Measurements from ENCODE around the gene GRK5. TPM values are rescaled to one million over a fixed set of nuclear protein-coding genes. Genes with fewer than 3 reads are reported as not detected.

GRK5 gene
- total RNA-seq, 4 donors from 2014 or later: 6.0 to 111 (median 9.5) TPM

DNA sequence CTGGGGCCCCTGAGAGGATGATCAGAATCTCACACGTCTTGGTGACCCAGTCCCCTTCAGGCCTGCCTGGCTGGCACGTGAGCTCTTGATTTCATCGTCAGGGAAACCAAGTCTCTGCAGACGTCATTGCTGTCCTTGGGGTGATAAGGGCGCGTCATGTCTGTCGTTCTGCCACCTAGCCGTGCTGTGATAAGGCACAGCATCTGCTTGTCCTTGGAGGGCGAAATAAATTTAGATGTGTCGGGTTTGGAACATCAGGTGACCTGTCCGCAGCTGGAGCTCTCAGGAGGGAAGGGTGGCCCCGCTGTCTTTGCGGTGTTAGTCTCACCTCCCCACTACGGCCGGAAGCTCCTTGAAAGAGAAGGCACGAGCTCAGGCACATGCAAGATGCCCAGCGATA lies 129.2 kb downstream of the GRK5 start:
- TF ChIP-seq EP300 (IDR thresholded peaks at IDR 0.05; ENCODE audit: low read depth) (no peak), POLR2AphosphoS5 (IDR thresholded peaks at IDR 0.05) (no peak), POLR2A (IDR thresholded peaks at IDR 0.05) (no peak)
- TF ChIP-seq, protein P1, sequence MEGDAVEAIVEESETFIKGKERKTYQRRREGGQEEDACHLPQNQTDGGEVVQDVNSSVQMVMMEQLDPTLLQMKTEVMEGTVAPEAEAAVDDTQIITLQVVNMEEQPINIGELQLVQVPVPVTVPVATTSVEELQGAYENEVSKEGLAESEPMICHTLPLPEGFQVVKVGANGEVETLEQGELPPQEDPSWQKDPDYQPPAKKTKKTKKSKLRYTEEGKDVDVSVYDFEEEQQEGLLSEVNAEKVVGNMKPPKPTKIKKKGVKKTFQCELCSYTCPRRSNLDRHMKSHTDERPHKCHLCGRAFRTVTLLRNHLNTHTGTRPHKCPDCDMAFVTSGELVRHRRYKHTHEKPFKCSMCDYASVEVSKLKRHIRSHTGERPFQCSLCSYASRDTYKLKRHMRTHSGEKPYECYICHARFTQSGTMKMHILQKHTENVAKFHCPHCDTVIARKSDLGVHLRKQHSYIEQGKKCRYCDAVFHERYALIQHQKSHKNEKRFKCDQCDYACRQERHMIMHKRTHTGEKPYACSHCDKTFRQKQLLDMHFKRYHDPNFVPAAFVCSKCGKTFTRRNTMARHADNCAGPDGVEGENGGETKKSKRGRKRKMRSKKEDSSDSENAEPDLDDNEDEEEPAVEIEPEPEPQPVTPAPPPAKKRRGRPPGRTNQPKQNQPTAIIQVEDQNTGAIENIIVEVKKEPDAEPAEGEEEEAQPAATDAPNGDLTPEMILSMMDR (IDR thresholded peaks at IDR 0.05): no peak
- in situ Hi-C loops (cut with MboI; ENCODE audit: low pct_ligation_motif_present in 1 of 4, low pct_unique_long_range_greater_than_20kb in 1 of 4, low sequenced_read_pairs in 3 of 4): no loop called here
- H3K36me3 ChIP-seq: no peaks in the 10 kb centered on the region
- H3K27ac ChIP-seq: peak overlapping the region in 1 of 4 donors; percentile 37
- H3K4me3 ChIP-seq: no peak overlapping the region
- intact Hi-C loops (cut with DNase I; ENCODE audit: low total_unique reads): no loop called here
- H3K9me3 ChIP-seq: no peaks in the 10 kb centered on the region
- DNase-seq: no peak
- WGBS, 2 donors (ENCODE audit: low coverage in 1 of 2): 92% methylated on average over 17 of the region's 17 CpGs; no CpG with 5 or more reads in 1 of the 2 donors
- H3K4me1 ChIP-seq: peaks cover 0 to 17% (median 13%) of the 10 kb centered on the region in 4 donors
- no peaks in the 10 kb centered on the region for H3K27me3 ChIP-seq

DNA sequence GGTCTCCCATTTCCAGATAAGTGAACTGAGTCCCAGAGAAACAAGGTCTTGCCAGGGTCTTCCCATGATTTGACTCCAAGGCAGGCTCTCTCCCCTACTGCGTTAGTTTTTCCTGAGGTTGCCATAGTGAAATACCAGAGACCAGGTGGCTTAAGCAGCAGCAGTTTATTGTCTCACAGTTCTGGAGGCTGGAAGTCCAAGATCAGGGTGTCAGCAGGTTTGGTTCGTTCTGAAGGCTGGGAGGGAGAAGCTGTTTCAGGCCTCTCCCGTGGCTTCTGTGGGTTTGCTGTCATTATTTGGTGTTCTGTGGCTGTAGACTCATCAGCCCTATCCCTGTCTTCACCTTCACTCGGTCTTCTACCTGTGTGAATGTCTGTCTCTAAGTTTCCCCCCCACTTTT lies 129.9 kb downstream of the GRK5 start:
- Histone ChIP-seq H3K27me3 (no peaks in the 10 kb centered on the region), H3K4me3 (no peak overlapping the region), H3K36me3 (no peaks in the 10 kb centered on the region), H3K4me1 (peaks cover 0 to 21% (median 15%) of the 10 kb centered on the region in 4 donors), H3K27ac (no peak overlapping the region), H3K9me3 (no peaks in the 10 kb centered on the region)
- in situ Hi-C loops (cut with MboI; ENCODE audit: low pct_ligation_motif_present in 1 of 4, low pct_unique_long_range_greater_than_20kb in 1 of 4, low sequenced_read_pairs in 3 of 4): no loop called here
- no peak for DNase-seq
- no peak for TF ChIP-seq POLR2A (IDR thresholded peaks at IDR 0.05)
- no peak for TF ChIP-seq EP300 (IDR thresholded peaks at IDR 0.05; ENCODE audit: low read depth)
- no peak for TF ChIP-seq POLR2AphosphoS5 (IDR thresholded peaks at IDR 0.05)
- TF ChIP-seq, protein P1 (IDR thresholded peaks at IDR 0.05): no peak
- intact Hi-C loops (cut with DNase I; ENCODE audit: low total_unique reads): no loop called here
- 59 to 67% methylated on average over 3 to 4 of the region's 4 CpGs for WGBS, 2 donors (ENCODE audit: low coverage in 1 of 2)

DNA sequence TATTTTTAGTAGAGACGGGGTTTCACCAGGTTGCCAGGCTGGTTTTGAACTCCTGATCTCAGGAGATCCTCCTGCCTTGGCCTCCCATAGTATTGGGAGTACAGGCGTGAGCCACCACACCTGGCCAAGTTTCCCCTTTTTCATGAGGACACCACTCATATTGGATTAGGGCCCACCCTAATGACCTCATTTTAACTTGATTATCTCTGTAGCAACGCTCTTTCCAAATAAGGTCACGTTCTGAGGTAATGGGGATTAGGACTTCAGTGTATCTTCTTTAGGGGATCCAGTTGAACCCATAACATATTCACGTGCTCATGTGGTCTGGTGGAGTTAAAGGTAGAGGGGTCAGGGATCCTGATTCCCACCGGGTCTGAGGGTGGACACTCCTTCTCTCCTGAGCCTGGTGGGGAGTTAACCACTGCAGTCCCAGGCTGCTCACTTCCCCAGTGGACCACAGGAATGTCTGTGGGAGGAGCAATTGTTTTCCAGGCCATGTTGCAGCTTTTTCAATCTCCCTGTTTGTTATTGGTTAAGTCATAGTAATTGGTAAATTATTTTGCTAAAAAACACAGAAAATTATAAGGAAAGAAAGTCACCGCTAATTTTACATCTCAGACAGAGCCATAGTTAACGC lies 130.5 kb downstream of the GRK5 start:
- WGBS, 2 donors (ENCODE audit: low coverage in 1 of 2): 83 to 90% methylated on average over 3 to 8 of the region's 8 CpGs
- no peak for DNase-seq
- Histone ChIP-seq H3K27ac (peak overlapping the region in 3 of 4 donors; percentile 7 to 45 (median 38)), H3K27me3 (no peaks in the 10 kb centered on the region), H3K36me3 (no peaks in the 10 kb centered on the region), H3K4me3 (no peak overlapping the region), H3K4me1 (peaks cover 0 to 27% (median 15%) of the 10 kb centered on the region in 4 donors), H3K9me3 (no peaks in the 10 kb centered on the region)
- intact Hi-C loops (cut with DNase I; ENCODE audit: low total_unique reads): no loop called here
- TF ChIP-seq POLR2A (IDR thresholded peaks at IDR 0.05) (no peak), EP300 (IDR thresholded peaks at IDR 0.05; ENCODE audit: low read depth) (no peak), POLR2AphosphoS5 (IDR thresholded peaks at IDR 0.05) (no peak)
- TF ChIP-seq, protein P1 (IDR thresholded peaks at IDR 0.05): no peak
- in situ Hi-C loops (cut with MboI; ENCODE audit: low pct_ligation_motif_present in 1 of 4, low pct_unique_long_range_greater_than_20kb in 1 of 4, low sequenced_read_pairs in 3 of 4): no loop called here

DNA sequence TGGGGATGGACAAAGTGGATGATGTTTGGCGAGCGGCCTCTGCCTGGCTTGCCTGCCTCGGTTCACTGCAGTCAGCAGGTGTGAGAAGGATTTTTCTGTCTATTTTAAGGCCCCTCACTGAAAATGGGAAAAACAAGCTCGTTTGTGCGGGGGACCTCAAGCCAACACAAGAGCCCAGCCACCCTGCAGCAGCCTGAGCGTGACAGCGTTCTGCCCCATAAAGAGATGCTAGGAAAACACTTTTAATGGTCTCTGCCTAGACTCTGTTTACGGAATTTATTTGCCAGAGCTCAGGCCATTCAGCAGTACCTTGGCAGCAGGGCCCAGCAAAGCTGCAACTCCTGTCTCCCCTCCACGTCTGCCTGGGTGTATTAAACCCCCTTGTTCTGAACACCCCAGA lies 131.7 kb downstream of the GRK5 start:
- in situ Hi-C loops (cut with MboI; ENCODE audit: low pct_ligation_motif_present in 1 of 4, low pct_unique_long_range_greater_than_20kb in 1 of 4, low sequenced_read_pairs in 3 of 4): no loop called here

More for the DNA sequence above, 131.7 kb downstream of the GRK5 start:
- Histone ChIP-seq H3K27ac (peak overlapping the region in 3 of 4 donors; percentile 38 to 45 (median 39)), H3K27me3 (no peaks in the 10 kb centered on the region), H3K4me1 (peaks cover 0 to 27% (median 15%) of the 10 kb centered on the region in 4 donors), H3K36me3 (no peaks in the 10 kb centered on the region), H3K4me3 (no peak overlapping the region), H3K9me3 (no peaks in the 10 kb centered on the region)
- WGBS, 2 donors (ENCODE audit: low coverage in 1 of 2): 82 to 100% methylated on average over 9 of the region's 9 CpGs
- DNase-seq: no peak
- intact Hi-C loops (cut with DNase I; ENCODE audit: low total_unique reads): no loop called here
- no peak for TF ChIP-seq POLR2AphosphoS5 (IDR thresholded peaks at IDR 0.05)
- TF ChIP-seq EP300 (IDR thresholded peaks at IDR 0.05; ENCODE audit: low read depth): no peak
- TF ChIP-seq POLR2A (IDR thresholded peaks at IDR 0.05): no peak
- TF ChIP-seq, protein P1 (IDR thresholded peaks at IDR 0.05): no peak
